ENCODE data around the gene CTCF.

CTCF gene

DNA sequence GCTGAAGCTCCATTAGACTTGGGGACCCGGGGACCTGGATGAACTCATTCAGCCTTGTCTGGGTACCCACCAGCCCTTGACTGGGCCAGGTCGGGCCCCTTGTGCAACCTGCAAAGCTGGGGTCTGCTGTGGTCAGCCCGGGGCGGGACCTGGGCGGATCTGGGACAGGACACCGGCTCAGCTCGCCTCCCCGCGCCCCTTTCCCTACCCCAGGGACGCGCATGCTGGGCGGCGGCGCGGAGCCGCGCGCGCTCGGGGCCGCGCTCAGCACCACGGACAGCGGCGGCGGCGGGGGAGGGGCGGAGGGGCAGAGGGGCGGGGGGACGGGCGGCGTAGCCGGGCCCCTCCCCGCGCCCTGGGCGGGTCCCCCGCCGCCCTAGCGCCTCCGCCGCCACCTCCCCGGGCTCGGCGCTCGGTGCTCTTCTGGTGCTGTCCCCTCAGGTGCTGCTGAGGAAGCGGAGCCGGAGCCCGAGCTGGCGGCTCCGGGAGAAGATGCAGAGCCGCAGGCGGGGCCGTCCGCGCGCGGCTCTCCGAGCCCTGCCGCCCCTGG, 90.3 kb downstream of the CTCF start:
- no peak for DNase-seq (ENCODE audit: low read depth)
- H3K4me3 ChIP-seq (ENCODE audit: low read length): peak overlapping the region; percentile 12
- TF ChIP-seq CTCF (conservative IDR thresholded peaks at IDR 0.05; ENCODE audit: low read depth, low read length): no peak

GRCh38 chr16:67653128-67653788, 90.9 kb downstream of the CTCF start:
- TF ChIP-seq CTCF (conservative IDR thresholded peaks at IDR 0.05; ENCODE audit: low read depth, low read length): peak; percentile 26
- no peak for DNase-seq (ENCODE audit: low read depth)
- peak overlapping the region; percentile 38 for H3K4me3 ChIP-seq (ENCODE audit: low read length)

DNA sequence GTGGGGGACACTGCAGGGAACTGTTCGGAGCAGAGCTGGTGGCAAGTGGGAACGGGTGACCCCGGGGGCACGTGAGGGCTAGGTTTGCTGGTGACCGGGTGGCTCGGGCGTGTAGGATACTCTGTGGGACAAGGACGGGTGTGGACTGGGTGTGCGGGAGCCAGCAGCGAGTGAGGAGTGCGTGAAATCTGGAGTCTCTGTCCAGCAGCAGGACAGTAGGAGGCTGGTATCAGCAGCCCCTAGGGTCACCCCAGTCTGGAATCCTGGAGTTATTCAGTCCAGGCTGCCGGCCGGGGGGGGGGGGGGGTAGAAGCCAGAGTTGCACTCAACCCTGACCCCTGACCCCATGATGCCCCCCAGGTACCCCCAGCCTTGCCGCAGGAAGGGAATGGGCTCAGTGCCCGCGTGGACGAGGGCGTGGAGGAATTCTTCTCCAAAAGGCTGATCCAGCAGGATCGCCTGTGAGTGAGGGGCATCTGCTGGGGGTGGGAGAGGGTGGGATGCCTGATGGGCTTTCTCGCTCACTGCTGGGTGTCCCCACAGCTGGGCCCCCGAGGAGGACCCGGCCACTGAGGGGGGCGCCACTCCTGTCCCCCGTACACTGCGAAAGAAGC, 91.6 kb downstream of the CTCF start:
- no peak overlapping the region for H3K4me3 ChIP-seq (ENCODE audit: low read length)
- no peak for DNase-seq (ENCODE audit: low read depth)
- TF ChIP-seq CTCF (conservative IDR thresholded peaks at IDR 0.05; ENCODE audit: low read depth, low read length): no peak

- TF ChIP-seq CTCF (conservative IDR thresholded peaks at IDR 0.05; ENCODE audit: low read depth, low read length): no peak
- no peak for DNase-seq (ENCODE audit: low read depth)
- no peak overlapping the region for H3K4me3 ChIP-seq (ENCODE audit: low read length)
These were observed 92.1 kb downstream of the CTCF start for GRCh38 chr16:67654403-67654911.

GRCh38 chr16:67655363-67655762, 93.0 kb downstream of the CTCF start:
- no peak for TF ChIP-seq CTCF (conservative IDR thresholded peaks at IDR 0.05; ENCODE audit: low read depth, low read length)
- no peak for DNase-seq (ENCODE audit: low read depth)
- no peak overlapping the region for H3K4me3 ChIP-seq (ENCODE audit: low read length)

DNA sequence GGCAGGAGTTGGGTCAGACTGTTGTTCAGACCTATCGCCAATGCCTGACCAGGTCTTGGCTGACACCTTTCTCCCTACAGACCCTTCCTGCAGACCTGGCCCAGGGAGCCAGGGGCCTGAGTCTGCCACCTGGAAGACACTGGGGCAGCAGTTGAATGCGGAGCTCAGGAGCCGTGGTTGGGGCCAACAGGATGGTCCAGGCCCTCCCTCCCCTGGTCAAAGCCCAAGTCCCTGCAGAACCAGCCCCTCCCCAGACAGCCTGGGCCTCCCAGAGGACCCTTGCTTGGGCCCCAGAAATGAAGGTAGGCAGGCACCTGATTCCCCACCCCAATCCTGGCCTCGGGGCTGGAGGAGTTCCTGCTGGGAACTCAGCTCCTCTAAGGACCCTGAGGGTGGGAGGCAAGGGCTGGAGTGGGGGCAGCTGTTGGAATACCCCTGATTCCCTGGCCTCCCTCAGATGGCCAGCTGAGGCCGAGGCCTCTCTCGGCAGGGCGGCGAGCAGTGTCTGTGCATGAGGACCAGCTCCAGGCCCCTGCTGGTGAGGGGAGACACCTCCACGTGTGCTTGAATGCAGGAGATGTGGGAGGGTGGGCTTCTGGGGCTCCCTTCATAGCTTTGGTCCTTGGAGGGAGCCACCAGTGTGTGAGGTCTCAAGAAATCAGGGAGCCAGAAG, 94.2 kb downstream of the CTCF start:
- TF ChIP-seq CTCF (conservative IDR thresholded peaks at IDR 0.05; ENCODE audit: low read depth, low read length): no peak
- DNase-seq (ENCODE audit: low read depth): no peak
- no peak overlapping the region for H3K4me3 ChIP-seq (ENCODE audit: low read length)
